DMS 273 (cell line): ENCODE measurements around the gene KRABD2.
"Not testable (repeated sequence)": the region's sequence is repeated elsewhere in the genome, so short reads cannot be mapped to it uniquely, and the experiment has no call there.

Experiments
- DNase-seq: peaks from one replicate; lab custom pipeline; 2025; ENCODE audit not compliant: unreplicated experiment; lab: John Stamatoyannopoulos, UW

Gene KRABD2

DNA sequence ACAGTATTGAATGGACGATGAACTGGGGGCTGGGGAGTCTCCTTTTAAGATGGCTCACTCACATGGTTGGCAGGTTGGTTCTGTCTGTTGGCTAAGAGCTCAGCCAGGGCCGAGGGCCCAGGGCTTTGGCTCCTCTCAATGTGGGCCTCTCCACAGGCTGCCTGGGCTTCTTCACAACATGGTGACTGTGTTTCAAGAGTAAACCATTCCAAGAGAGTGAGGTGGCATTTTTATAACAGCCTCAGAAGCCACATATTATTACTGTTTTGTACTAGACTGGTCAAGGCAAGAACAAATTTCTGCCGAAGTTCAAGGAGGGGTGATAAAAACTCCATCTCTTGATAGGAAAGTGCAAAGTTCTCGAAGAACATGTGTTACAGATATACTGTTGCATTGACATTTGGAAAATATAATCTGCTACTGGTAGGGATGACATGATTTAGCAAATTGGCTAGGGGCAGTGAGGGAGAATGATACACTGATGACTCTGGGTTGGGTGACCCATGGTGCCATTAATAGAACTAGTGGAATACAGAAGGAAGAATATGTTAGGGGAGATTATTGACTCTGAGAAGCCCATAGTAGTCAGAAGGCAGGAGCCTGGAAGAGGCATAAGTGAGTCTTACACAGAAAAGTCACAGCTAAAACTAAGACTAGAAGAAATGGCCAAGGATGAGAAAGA, 13.7 kb downstream of the KRABD2 start:
- no peak for DNase-seq

DNA sequence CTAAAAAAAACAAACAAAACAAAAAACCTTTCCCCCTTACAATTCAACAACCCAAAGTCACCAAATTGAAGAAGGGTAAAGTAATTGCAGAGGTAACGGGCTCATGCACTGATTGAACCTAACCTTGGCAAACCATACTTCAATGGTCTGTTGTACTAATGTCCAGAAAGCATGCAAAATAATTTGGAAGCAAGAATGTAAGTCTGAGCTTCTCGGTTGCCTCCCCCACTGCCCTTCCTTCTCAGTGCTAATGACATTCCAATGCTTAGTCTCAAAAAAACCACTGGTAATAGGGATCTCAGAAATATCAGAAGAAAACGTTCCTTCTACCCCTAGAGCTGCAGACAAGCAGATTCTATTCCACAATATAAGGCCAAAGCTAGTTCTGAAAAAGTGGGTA, 15.8 kb downstream of the KRABD2 start:
- peak; percentile 23 for DNase-seq

DNA sequence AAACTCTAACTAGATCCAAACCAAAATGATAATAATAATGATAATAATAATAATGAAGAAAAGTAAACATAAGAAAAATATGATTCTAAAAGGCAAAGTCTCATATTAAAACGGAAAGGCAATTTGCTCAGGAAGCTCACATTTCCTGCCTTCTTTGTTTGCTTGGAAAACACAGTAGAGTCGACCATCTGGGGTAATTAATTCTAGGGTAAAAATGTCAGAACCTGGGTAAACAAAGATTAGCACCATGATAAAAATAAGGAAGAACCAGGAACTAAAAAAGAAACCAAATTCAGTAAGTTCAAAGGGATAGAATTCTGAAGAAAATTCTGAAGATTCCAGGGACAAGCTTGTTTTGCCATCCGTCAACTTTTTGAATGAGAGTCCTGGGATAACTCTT, 16.2 kb downstream of the KRABD2 start:
- DNase-seq, result peak; percentile 61

DNA sequence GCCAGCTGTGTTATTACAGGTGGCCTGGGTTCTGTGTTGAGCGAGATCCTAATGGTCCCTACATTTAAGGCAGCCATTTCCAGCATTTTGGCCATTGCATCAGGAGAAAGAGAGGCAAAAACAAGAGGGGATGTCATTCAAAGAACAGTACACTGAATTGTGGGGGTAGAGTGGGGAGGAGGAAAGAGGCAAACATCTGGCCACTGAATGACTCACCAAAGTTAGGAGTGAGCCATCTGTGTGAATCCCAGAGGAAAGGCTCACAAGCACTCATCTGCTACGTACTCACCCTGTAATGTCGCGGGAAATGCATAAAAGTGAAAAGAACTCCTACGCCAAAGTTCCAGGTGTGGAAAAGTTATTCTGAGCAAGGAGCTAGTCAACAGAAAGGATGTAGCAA, 16.7 kb downstream of the KRABD2 start:
- peak; percentile 95 for DNase-seq

DNA sequence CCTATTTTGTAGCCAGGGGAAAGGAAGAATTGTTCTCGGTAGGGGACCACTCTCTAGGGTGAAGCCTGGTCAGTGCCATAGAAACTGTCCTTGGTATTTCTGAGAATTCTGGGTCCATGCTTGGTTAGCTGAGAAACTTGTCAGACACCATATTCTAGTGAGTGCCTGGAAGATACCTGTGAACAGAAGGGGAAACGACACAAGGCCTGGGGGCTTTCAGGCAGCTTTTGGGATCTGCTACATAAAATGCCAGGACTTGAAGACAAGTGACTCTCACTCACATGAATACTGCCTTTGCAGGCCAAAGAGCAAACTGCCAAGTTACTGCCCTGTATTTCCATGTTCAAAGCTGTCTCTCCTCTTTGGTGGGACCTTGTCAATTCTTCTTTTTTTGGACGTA, 18.6 kb downstream of the KRABD2 start:
- DNase-seq, result no peak

DNA sequence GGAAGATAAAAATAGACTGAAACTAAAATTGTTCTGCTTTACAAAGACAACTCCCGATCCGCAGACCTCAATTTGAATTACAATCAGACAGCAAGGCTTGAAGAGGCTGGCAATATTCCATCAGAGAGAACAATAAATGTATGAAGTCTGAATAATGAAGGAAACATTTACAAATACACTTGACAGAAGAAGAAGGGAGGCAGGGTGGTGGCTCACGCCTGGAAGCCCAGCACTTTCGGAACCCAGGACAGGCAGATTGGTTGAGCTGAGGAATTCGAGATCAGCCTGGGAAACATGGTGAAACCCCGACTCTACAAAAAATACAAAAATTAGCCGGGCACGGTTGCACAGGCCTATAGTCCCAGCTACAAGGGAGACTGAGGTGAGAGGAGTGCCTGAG, 22.3 kb downstream of the KRABD2 start:
- peak; percentile 15 for DNase-seq

DNA sequence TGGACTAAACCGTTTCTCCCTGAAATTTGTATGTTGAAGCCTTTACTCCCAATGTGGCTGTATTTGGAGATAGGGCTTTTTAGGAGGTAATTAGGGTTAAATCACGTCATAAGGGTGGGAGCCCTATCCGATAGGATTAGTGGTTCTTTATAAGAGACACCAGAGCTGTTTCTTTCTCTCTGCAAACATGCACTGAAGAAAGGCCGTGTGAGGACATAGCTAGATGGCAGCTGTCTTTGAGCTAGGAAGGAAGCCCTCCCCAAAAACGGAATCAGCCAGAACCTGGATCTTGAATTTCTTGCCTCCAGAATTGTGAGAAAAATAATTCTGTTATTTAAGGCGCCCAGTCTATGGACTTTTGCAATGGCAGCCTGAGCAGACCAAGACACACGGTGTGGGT, 22.8 kb downstream of the KRABD2 start:
- DNase-seq, result peak; percentile 39

DNA sequence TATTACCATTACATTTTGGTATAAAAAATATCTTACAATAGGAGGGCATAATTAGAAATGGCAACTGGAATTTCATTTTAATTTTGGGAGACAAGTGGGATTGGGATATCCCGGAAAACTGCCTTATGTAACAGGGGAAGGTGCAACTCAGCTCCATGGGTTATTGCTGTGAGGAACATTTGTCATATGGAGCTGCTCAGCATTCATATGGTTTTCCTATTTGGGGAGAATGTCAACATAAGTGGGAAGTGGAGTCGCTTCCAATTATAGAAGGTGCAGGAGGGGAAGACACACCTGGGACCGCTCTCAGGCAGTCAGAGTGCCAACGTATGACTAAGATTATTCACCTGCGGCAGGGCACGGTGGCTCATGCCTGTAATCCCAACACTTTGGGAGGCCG, 26.2 kb downstream of the KRABD2 start:
- no peak for DNase-seq

DNA sequence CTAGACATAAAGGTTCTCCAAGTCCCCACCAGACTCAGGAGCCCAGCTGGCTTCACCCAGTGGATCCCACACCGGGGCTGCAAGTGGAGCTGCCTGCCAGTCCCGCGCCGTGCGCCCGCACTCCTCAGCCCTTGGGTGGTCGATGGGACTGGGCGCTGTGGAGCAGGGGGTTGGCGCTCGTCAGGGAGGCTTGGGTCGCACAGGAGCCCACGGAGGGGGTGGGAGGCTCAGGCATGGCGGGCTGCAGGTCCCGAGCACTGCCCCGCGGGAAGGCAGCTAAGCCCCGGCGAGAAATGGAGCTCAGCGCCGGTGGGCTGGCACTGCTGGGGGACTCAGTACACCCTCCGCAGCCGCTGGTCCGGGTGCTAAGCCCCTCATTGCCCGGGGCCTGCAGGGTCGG, 29.5 kb downstream of the KRABD2 start:
- not testable (repeated sequence) for DNase-seq

DNA sequence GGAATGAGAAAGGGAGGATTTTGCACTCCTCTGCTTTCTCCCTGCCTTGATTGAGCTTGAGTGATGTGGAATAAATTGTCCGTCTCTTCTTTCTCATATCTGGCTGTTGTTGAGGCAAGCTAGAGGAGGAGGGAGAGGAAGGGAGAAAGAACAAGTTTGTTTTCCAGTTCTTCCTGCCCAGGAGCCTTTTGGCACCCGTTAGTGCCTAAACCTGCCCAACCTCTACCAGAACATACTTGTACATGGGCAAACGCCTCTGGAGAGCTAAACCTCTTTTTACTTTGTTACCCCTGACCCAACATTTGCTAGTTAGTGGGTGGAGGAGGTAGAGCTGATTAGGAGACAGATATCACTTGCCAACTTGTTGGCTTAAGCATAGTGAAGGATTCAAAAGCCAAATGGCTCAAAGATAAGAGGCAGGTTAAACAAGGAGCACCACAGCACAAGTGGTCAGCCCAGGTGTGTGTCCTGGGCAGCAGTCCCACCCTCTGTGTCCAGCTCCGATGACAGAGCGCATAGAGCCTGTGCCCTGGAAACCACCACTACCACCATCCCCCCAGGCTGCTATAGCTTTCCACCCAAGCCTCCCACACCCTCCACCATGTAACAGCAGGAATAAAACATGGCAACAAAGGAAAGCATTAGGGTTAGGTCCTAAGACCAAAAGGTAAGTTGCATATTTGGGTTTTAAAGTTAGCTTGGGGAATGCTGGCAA, 30.4 kb downstream of the KRABD2 start:
- DNase-seq, result no peak

DNA sequence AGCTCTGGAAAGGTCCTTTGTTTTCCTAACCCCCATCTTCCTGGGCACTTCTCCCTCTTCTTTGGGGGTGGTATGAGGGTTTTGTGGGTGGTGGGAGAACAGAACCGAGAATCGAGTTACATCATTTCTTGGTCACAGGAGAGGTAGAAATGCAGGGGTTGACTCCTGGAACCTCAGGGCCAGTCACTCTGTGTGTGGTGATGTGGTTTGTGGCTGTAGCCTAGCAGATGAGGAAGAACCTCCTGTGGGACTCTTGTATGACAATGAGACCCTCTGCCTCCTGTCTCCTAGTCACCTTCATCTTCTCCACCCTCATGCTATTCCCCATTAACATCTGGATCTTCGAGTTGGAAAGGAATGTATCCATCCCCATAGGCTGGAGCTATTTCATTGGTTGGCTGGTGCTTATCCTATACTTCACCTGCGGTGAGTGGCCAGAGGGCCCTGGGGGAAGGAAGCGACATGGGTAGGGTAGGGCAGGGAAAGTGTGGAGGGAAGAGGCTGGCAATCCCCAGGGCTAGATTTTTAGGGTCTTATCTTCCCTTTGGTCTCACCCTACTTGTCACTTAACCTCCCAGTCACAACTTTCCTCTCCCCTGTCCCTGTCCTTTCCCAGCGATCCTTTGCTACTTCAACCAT, 31.3 kb downstream of the KRABD2 start:
- no peak for DNase-seq

DNA sequence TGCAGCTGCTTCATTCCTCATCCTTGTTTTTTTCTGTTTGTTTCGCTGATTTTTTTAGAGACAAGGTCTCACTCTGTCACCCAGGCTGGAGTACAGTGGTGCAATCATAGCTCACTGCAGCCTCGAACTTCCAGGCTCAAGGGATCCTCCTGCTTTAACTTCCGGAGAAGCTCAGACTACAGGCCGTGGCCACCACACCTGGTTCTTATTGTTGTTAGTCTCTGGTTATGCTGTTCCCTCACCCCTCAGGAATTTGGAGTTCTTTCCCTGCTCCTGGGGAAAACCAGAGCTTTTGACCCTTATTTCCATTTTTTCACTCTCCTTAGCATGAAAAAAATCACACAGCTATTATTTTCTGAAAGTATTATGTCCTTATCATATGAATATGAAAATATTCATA, 35.0 kb downstream of the KRABD2 start:
- DNase-seq, result no peak

DNA sequence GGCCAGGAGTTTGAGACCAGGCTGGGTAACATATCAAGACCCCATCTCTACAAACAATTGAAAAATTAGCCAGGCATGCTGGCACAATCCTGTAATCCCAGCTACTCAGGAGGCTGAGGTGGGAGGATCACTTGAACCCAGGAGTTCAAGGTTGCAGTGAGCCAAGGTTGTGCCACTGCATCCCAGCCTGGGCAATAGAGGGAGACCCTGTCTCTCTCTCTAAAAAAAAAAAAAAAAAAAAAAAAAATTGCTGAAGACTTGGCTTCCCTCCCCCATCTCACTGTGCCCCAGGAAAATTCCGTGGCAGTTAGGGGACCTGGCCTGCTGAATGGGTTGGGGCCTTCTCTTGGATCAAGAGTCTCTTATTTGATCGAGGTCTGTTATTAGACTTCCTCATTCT, 37.0 kb downstream of the KRABD2 start, which contains the start of gene ODF4:
Gene ODF4, plus strand, starts transcription at position 301 of the 400 bp plus-strand sequence. CDS start 212 bp downstream, outside the sequence.
- DNase-seq, result no peak

DNA sequence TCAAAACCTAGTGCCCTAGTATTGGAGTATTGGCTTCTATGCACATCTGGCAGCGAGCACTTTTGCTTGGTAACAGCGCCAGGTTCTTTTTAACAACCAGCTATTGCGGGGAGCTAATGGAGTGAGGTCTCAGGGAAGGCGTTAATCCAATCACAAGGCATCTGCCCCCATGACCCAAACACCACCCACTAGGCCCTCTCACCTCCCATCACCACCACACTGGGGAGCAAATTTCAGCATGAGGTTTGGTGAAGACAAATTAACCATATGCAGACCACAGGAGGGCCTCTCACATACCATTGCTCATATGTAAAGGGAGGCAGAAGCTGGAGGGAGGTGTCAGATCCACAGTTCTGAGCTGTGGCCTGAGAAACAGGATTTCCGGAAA, 37.8 kb downstream of the KRABD2 start:
- no peak for DNase-seq

DNA sequence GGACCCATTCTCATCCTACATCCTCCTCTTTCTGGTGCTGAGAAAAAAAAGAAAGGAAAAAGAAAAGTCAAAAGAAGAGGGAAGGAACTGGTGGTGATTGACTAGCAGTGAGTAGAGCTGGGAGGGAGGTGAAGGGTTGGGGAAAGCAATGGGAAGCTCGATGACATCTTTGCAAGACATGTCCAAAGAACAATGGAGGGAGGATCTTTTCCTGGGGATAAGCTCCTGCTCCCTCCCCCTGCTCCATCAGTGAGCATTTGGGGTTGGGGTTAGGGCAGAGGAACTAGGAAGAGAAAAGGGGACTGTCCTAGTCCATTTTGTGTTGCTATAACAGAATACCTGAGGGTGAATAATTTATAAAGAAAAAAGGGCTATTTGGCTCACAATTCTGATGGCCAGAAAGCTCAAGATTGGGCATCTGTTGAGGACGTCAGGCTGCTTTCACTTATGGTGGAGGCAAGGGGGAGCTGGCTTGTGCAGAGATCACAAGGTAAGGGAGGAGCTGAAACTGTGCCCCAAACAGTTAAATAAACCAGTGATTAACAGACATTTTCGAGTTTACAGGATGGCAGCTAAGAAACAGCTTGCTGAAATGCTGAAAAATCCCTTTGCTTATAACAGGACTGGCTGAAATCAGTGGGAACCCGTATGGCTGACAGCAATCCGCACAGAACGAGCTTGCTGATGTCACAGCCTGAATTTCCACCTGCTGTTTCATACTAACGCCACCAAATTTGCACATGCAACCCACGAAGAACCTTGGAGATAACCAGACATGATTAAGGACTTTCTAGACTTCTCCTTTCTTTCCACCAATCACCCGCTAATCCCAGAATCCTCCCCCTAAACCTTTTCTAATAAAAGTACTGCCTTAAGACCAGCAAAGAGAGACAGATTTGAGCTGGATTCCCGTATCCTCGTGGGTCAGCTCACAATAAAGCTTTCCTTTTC, 38.4 kb downstream of the KRABD2 start:
- no peak for DNase-seq

DNA sequence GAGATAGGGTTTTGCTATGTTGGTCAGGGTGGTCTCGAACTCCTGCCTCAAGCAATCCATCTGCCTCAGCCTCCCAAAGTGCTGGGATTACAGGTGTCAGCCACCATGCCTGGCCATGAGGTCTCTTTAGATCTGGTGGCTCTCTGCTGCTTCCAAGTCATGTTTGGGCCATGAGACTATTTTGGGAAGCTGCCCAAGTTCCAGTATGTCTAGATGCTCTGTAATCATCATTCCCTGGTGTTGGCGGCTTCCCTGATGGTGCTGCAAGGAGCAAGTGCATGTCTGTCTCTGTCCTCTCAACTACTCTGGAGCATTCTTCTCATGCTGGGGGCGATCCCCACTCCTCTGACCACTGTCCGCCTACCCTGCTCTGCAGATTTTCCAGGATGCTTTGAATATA, 43.2 kb downstream of the KRABD2 start:
- no peak for DNase-seq

DNA sequence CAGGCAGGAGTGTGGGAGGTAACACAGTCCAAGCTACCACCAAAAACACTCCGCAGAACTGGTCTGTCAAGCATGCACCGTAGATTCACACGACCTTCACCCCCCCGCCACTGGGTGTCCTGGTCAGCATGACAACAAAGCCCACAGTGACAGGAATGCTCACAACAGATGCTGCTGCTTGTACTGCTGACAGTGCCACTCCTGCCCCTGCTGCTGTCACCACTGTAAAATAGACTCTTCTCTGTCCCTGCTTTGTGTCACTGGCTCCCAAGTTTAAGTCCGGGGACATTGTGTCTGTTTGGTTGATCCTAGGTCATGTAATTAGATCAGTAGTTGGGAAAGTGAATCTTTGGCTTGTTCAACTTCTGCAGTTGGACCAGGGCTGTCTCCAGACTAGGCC, 43.8 kb downstream of the KRABD2 start:
- DNase-seq, result no peak

DNA sequence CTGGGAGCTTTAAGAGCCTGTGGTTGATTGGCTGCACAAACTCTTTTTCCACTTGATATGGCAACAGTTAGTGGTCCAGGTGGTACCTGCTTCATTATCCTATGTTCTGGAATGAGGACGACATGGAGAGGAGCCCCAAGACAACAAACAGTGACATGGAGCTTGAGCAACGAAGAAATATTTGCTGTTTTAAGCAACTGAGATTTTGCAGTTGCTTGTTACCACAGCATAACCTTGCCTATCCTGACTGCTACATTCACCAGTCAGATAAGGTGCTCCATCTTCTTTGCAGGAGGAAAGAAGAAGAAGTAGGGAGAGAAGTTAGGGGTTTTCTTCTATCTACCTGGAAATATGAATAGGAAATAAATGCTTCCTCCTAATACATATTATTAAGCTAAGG, 44.4 kb downstream of the KRABD2 start:
- no peak for DNase-seq

DNA sequence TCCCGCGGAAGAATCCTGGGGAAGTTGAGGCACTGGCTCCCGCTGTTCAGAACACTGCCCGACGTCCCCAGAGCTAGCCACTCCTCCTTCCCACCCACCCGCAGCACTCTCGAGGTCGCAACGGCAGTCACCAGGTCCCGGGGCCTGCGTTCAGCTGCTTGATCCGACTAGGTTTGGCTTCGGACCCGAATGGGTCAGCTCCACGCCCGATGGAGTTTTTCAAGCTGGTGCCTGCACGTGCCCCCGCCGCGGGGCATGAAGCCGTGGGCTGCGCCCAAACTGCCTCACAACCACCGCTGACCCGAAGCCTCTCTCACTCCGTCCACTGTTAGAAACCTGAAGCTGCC, 49.2 kb downstream of the KRABD2 start:
- no peak for DNase-seq
